Measurements from ENCODE around the gene SLC37A3.
"Not testable (repeated sequence)": the region's sequence is repeated elsewhere in the genome, so short reads cannot be mapped to it uniquely, and the experiment has no call there.

Gene SLC37A3

DNA sequence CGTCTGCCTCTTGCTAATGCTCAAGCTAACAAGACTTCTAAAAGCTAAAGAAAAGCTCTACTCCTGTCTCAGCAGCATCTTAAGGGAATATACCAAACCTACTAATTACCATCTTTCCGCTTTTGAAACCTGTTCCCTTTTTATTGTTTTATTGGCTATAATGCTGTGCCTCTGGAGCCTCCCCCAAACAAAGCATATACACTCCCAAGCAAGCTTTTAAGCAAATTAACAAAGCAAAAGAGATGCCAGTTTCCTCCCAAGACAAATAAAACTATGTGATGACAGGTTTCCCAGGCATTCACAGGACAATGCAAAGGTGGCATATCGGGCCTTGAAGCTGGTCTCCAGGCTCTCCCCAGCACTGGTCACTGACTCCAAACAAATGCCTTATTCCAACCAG, 52.9 kb downstream of the SLC37A3 start:
- DNase-seq = no peak

DNA sequence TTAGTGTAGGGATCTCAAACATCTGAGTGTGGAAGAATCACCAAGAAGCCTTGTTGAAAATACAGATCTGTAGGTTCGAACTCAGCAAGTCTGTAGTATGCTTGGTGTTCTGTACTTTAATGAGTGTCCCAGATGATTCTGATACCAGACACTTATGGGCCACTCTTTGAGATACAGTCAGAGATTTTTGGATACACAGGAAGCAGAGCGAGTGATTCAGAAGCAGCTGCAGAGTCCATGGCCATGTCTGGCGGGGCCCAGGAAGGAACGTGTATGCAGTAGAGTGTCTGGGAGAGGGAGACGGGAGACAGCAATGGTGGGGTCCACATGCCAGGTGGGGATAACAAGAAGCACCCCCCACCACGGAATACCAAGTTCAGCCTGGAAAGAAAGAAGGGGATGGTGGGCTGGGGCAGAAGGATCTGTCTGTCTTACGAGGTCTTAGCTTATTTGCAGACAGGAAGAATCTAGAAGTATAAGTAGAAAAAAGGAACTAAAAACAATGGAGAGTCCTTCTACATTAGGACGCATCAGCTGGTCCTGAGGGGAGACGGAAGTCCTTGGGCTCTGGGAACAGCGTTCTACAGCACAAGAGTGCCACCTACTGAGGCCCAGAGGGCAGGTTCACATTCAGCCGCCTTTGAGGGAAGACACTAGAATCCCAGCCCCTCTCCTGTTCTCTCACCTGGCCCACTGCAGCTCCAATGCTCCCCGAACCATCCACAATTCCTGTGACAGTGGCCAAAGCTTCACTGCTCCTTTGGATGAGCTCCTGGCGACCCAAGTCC, 55.4 kb downstream of the SLC37A3 start:
- DNase-seq = no peak

DNA sequence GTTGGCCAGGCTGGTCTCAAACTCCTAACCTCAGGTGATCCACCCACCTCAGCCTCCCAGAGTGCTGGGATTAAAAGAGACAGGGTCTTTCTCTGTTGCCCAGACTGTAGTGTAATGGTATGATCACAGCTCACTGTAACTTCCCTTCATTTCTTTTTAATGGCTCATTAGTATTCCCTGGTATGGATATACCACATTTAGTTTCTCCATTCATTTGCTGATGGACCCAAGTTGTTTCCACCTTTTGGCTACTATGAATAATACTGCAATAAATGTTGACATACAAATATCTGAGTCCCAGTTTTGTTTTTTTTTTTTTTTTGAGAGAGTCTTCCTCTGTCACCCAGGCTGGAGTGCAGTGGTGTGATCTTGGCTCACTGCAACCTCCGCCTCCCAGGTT, 59.4 kb downstream of the SLC37A3 start:
- not testable (repeated sequence) for DNase-seq

DNA sequence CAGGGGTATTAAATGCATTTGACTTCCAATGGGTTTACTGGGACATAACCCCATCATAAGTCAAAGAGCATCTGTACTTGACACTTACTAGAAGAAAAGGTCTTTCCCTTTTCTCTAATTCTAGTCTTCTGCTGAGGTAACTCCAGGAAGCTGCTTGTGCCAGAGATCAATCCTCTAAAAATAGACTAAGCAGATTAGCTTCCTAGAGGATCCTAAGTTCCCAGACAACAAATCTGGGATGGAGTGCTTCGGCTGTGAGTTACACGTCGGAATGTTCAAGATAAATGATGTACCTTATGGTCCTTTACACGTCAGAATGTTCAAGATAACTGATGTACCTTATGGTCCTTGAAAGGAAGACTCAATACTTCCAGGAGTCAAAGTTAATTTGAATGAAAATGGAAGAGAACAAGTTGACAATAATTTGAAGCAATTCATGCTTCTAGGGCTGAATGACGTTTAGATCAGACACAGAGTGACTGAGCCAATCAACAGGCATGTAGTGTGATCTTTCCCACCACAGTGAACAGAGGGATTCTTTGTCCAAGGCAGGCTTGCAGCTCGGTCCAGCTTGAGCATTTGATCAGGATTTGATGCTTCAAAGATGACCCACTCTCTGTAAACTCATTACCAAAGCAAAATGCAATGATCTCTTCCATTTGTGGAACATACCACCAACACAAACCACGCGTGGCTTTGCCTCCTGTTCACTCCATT, 63.8 kb downstream of the SLC37A3 start:
- no peak for DNase-seq

DNA sequence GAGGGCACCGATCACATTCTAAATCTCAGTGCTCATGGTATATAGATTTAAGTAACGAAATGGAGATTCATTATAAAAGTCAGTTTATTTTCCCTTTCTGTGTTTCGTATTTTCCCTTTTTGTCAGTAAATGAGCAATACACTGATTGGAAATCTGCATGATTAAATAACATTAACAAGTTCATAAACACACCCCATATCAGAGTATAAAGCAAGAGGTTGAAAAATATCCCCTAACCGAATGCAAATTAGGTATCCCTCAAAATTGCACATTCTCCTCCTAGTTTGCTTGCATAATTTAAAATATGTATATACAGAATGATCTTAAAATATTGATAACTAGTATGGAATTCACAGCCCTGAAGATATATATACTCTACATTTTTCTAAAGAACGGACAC, 64.6 kb downstream of the SLC37A3 start:
- no peak for DNase-seq

DNA sequence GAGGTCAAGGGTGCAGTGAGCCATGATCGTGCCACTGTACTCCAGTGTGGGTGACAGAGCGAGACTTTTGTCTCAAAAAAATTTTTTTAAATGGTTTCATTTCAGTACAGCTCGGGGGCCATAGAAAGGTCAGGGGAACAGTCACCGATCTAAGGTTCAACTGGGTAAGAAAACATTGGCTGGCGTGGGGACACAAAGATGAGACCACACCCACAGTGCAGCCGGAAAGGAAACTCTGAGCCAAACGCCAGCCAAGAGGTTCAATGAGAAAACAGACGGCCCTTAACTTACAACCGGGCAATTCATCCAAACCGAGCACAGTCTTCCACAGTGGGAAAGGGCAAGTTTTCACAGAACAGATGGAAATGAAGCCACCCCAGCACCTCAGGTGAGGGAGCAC, 65.1 kb downstream of the SLC37A3 start:
- DNase-seq = no peak

DNA sequence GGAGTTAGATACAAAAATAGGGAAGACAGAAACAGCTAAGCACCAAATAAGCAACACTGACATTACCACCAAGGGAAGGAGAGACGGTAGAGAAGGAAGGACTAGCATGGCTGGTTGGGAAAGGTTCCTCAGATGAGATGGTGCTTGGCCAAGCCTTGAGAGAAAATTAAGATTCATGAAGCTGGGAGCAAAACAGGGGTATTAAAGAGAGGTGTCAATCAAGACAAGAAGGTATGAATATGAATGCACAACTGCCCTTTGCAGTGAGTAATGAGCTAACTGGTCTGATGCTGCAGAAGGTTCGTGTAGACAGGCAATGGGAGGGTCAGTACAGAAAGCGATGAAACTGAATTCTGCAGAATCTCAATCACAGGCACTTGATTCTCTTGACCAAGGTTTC, 67.7 kb downstream of the SLC37A3 start:
- DNase-seq = no peak

DNA sequence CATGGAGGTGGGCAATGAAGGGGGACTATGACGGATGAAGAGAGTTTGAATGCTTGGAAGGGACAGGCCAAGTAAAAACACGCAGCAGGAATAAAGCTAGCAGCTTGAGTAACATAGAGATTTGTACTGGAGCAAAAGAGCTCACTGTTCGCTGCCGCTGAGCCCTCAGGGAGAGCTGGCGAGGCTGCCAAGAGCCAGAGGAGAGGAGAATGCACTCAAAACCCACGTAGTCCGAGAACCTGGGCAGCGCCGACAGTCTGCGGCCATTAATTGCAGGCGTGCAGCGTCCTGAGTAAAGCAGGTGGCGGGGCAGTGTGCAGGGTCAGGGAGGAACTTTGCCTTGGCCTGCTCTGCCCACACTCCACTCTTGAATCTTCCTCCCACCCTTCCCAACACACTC, 68.2 kb downstream of the SLC37A3 start:
- no peak for DNase-seq

DNA sequence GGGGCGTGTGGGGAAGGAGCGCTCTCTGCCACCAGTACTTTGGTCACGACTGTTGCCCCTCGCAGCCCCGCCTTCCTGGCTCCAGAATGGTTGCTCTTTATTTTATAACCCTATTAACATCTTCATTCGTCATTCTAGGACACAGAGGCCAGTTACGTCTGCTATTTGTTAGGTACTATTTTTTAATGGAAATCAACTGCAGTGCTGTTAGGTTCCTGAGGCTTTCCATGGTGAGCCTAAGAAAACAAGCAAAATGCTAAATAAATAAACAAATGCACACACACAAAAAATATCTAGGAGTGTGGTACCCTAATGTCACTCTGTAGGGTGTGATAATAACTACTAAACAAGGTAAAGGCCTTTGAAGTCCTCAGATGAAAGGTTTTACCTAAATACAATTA, 71.1 kb downstream of the SLC37A3 start:
- DNase-seq = no peak

DNA sequence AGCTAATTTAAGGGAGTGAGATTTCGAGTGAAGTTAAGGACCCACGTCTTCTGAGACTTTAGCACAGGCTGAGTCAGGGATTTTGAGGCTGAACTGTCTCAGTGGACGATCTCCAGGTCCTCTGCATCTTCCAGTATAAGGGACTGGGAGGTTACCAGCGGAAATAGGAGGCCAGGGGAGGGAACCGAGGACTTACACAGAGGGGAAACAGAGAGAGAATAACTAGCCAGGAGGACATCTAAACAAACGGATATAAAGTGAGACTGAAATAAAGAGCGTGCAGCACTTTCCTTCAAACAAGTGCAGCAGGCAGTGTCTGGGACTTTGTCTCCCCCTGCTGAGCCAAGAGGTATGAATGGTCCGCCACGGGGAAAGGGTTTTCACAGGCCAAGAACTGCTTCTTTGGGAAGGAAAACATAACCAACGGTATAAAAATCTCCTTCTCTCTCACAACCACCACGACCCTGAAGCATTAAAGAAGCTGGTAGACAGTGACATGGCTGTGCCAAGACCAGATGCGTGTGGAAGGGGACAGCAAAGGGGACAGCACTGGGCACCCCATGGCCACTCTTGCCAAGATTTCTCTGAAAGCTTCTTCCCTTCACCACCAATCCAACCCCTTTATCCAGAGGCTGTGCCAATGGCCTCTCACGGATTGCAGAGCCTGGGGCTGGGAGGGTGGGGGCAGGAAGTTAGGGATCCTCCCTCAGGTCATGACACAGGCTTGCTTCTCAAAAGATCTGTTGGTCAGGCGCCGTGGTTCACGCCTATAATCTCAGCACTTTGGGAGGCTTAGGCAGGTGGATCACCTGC, 72.0 kb downstream of the SLC37A3 start:
- DNase-seq = no peak

DNA sequence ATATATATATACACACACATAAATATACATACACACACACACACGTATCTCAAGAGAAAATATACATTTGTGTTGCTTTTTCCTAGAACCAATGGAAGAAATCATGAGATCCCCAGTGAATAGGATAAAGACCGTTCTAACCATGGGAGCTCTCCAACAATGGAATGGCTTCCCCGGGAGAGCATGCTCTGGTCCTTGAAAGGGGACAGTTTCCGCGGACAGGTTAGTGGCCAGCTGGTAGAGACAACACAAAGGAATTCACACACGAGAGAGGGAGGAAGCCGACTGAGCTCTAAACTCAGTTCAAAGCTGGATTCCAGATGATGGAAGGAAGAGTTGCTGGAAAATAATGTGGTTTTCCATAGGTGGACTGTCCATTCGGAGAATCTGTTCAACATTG, 72.7 kb downstream of the SLC37A3 start:
- DNase-seq = no peak

DNA sequence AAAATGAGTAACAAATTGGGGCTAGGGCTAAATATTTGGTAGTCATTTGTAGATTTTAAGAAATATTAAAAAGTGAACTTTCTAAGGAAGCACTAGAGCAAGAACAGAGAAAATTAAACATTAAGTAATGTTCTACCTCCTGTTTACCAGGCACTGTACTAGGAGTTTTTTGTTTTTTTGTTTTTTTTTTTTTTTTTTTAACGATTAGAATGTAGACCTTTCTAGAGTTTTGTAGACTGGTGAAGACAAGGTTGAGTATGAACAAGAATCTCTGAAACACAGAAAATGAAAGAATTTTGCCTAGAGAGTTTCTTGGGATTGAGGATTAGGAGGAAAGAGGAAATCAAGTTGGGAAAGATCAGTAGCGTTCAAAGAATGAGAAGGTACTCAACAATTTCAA, 73.6 kb downstream of the SLC37A3 start:
- no peak for DNase-seq

DNA sequence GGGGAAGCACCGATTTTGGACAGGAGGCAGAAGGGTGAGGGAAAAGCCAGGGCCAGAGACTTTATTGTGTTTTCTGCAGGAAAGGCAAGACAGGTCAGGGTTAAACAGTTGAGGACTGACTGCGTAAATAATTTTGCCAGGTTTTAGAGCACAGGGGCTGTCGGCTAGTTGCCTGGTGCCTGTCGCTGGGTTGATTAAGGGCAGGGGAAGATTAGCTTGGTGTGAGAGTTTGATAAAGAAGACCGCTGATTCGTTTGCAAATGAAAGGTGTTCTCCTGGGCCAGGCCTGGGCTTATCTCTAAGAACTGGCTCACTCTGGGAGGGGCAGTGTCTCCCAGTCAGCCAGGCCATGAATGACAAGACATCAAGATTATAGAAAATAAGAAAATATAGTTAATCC, 75.6 kb downstream of the SLC37A3 start:
- no peak for DNase-seq

DNA sequence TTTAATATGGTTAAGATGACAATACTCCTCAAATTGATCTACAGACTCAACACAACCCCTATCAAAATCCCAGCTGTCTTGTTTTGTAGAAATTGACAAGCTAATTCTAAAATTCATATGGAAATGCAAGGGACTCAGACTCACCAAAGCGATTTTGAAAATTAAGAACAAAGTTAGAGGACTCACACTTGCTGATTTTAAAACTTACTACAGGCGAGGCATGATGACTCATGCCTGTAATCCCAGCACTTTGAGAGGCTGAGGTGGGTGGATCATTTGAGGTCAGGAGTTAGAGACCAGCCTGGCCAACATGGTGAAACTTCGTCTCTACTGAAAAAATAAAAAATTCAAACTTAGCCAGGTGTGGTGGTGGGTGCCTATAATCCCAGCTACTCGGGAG, 78.3 kb downstream of the SLC37A3 start:
- DNase-seq = not testable (repeated sequence)

DNA sequence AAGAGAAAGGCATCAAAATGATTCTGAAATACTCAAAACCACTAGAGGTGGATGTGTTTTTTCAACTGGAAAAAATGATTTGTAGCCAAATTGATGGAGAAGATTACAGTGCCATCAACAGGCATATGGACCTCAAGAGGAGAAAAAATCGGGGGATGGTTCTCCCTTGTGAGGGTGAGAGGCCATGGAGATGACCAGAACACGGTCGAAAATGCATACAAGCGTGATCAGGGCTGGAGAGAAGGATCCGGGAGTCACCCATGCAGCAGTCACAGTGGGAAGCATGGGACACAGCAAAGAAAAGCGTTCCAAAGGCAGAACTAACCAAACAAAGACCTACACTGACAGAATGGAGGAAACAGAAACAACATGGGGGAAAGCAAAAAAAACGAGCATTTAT, 80.3 kb downstream of the SLC37A3 start:
- no peak for DNase-seq

DNA sequence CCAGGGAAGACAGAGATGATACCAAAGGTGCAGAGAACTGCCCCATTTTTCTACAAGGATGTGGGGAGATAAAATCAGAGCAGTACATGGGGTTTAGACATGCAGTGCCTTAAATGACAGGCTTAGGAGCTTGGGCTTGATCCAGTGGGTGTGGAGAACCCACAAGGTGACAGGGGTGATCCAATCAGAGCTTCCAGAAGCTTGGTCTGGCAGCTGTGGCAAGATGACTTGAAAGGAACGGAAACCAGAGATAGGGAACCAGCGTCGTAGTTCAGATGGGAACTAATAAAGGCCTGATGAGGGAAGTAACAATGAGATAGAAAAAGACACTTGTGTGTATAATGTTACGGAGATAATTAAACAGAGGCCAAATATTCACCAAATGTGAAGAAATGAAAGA, 80.7 kb downstream of the SLC37A3 start:
- DNase-seq = no peak

DNA sequence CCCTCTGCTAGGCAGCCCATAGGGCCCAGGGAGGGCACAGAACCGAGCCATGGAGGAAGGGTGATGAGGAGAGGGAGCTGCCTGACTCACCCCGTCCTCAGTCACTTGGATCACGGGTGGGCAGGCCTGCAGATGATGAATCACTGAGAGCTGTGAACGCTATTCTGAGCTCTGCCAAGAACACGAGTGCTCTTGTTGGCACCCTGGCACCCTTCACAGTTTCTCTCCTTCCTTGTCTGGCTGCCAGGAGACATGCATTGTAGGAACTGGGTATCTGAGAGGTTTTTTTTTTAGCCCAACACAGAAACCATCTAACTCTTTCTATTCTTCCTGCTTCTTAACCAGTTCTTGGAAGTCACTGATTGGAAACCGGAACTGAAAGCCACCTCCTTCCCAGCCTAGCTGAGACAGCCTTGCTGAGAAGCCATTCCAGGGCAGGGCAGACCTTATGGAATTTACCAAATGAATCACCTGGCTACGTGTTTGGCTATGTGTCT, 82.1 kb downstream of the SLC37A3 start:
- DNase-seq = no peak

DNA sequence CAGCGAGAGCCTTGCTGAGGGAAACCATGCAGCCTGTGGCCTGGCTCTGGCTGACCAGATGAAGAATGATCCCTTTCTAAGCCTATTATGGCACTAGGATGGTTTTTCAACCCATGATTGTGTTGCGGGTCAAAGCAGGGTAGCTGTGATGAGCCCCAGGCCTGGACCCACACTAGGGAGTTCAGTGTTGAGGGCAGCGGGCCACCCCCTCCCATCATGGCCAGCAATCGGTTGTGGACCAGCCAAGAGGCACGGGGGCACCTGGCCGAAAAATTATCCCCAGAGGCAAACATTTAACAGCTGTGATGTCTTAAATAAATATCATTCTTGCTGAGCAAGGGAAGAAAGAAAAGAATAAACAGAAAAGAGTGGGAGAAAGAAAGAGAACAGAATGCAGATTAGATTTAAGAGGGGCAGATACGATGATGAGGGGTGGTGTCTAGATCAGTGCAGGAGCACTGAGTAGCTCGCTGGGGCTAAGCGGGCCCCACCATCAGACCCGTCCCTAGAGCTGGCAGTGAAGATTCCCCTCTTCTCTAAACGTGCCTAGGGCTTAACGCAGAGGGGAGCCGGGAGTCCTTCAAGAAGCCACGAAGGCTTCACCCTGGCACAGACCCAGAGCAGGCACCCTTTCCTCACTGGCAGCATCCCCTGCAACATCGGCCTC, 82.7 kb downstream of the SLC37A3 start:
- DNase-seq = no peak

DNA sequence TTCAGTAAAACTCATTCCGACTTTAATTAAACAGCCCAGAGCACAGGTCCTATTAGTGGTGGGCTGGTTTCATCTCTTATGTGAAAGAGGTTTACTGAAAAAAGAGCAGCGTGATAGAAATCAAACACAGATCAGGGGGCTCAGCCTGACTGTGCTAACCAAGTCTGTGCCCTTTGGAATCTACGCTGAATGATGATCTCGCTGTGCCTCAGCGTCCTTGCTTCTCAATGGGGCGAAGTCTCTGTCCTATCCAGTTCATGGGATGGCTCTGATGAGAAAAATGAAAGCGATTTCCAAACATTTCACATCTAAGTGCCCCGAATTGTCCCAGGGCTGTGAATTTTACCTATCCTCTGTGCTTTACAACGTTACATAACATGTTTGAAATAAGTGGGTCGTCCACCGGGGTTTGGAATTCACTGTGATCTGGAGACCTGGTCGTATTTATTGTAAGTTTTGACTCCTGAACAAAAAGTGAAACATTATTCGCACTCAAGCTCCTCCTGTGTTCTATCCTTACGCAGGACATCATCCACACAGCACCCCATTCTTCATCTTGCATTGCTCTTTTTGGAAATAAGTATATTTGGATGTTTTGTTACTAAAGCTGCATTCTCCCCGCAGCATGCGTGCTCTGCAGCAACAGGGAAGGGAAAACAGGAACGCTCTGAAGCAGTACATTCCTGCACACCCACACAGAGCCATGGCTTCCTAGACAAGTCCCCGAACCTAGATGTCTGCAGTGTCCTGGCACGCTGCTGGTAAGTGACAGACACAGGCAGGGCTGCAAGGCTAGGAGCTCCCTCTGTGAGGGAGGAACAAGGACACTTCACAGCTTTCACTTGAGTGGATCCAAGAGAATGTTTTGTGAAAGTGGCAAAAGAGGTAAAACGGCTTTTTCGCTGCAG, 83.5 kb downstream of the SLC37A3 start:
- no peak for DNase-seq

DNA sequence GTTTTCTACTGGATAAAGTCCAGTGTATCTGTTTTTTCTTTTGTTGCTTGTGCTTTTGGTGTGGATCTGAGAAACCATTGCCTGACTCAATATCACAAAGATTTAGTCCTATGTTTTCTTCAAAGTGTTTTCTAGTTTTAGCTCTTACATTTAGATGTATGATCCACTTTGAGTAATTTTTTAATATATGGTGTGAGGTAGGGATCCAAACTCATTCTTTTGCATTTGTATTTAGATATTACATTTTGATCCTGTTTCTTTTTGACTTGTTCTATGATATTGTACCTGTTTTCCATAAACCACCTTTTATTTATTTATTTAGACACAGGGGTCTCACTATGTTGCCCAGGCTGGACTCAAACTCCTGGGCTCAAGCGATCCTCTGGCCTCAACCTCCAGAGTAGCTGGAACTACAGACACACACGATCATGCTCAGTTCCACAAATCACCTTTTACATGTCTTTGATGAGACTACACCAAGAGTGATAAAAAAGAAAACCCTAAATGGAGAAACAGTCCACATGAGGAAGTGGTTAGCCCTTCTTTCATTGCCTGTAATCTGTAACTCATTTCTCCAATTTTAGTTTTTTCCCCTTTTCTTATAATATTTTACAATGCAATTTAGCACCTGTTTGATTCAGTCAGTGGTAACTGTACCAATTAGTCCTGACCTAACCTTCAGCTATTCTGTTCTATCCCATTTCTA, 86.0 kb downstream of the SLC37A3 start:
- DNase-seq = no peak

DNA sequence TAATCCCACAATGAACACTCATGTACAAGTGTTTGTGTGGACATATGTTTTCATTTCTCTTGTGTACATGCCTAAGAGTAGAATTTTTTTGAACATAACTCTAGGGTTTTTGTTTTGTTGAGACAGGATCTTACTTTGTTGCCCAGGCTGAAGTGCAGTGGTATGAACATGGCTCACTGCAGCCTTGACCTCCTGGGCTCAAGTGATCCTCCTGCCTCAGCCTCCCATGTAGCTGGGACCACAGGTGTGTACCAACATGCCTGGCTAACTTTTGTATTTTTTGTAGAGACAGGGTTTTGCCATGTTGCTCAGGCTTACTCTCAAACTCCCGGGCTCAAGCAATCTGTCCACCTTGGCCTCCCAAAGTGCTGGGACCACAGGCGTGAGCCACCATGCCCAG, 87.2 kb downstream of the SLC37A3 start:
- not testable (repeated sequence) for DNase-seq
